HCT116 (cell line): ENCODE measurements around the gene CIDEC. TPM values are rescaled to one million over a fixed set of nuclear protein-coding genes. Genes with fewer than 3 reads are reported as not detected.

Experiments used
- ATAC-seq: fragments of 200-7000 bp; cut with Tn5 transposase; 2 replicates; pipeline ENCODE4 v1.9.1; 2020; ENCODE audit warnings: mild to moderate bottlenecking, moderate library complexity
- BruUV-seq: library from RNA; stranded (reverse); fragments of 400-500 nt; replicated peaks from 2 replicates; lab custom pipeline; 2021; lab: Mats Ljungman, UMichigan
- CTCF ChIA-PET: fragments of 300-600 bp; sonication (Branson Sonifier 250); formaldehyde crosslinking; loops from one replicate; lab custom pipeline; 2021; ENCODE audit warnings: antibody characterized with exemption; lab: Charles Lee
- POLR2A ChIA-PET: fragments of 300-600, 350-600 bp; sonication (Branson Sonifier 250); formaldehyde crosslinking; loops from one replicate; lab custom pipeline; 2021; ENCODE audit warnings: antibody characterized with exemption; lab: Charles Lee
- RAD21 ChIA-PET, 2 experiments: fragments of 300-600 bp; sonication (Branson Sonifier 250); formaldehyde crosslinking; loops; one replicate each; lab custom pipeline; 2023; ENCODE audit warnings: low total read pairs in 2 of 2; ENCODE audit not compliant: uncharacterized antibody in 2 of 2, unreplicated experiment in 2 of 2, low non-redundant PET in 1 of 2; lab: Charles Lee
- DNase-seq: peaks from one replicate; pipeline ENCODE4 v3.0.0-alpha.2; 2010; ENCODE audit warnings: low read depth, low spot score
- H2AFZ ChIP-seq: fragments of 200-600 bp; shearing (Covaris generic), sonication (generic); 2 replicates; pipeline ENCODE4 v1.6.1; 2017; ENCODE audit warnings: low read depth, mixed run types, mixed read lengths, antibody characterized with exemption, low read length; ENCODE audit not compliant: poor library complexity, severe bottlenecking
- H3K27ac ChIP-seq: 2 replicates; pipeline ENCODE4 v1.5.1; 2012; ENCODE audit warnings: low read depth, low read length
- H3K27me3 ChIP-seq: fragments of 200-600 bp; sonication (generic); 2 replicates; pipeline ENCODE4 v1.6.1; 2016; ENCODE audit warnings: mixed run types, low read length, mixed read lengths; ENCODE audit not compliant: insufficient read depth
- H3K36me3 ChIP-seq, 2 experiments: fragments of 200-500 bp in 1 of 2; fragments of 200-600 bp in 1 of 2; sonication (Bioruptor generic) in 1 of 2; sonication (generic) in 1 of 2; 2 replicates each; pipeline versions ENCODE4 v1.5.1 to v1.6.1; 2014 to 2016; ENCODE audit warnings: low read length in 2 of 2, inconsistent platforms in 1 of 2, mixed read lengths in 1 of 2, mixed run types in 1 of 2; ENCODE audit not compliant: insufficient read depth in 2 of 2, control insufficient read depth in 1 of 2
- H3K4me1 ChIP-seq, 2 experiments: fragments of 200-600 bp in 1 of 2; sonication (generic) in 1 of 2; 2 replicates each; pipeline versions ENCODE4 v1.5.1 to v1.6.1; 2012 to 2017; ENCODE audit warnings: low read length in 2 of 2, inconsistent platforms in 1 of 2, mild to moderate bottlenecking in 1 of 2, mixed read lengths in 1 of 2, mixed run types in 1 of 2, moderate library complexity in 1 of 2; ENCODE audit not compliant: insufficient read depth in 2 of 2, control insufficient read depth in 1 of 2
- H3K4me2 ChIP-seq: fragments of 200-600 bp; sonication (generic); 2 replicates; pipeline ENCODE4 v1.6.1; 2017; ENCODE audit warnings: mixed run types, low read length, mixed read lengths
- H3K4me3 ChIP-seq, 2 experiments: fragments of 200-600 bp in 1 of 2; sonication (generic) in 1 of 2; replicated peaks in 1 of 2; 2 replicates each; pipeline ENCODE4 v1.5.1; 2011 to 2016; ENCODE audit warnings: low read length in 2 of 2, control low read depth in 1 of 2, low read depth in 1 of 2, mild to moderate bottlenecking in 1 of 2, mixed read lengths in 1 of 2, mixed run types in 1 of 2
- H3K79me2 ChIP-seq: fragments of 200-600 bp; sonication (generic); 2 replicates; pipeline ENCODE4 v1.6.1; 2017; ENCODE audit warnings: mild to moderate bottlenecking, mixed run types, low read length, moderate library complexity, mixed read lengths; ENCODE audit not compliant: insufficient read depth
- H3K9ac ChIP-seq: fragments of 200-600 bp; sonication (generic); 2 replicates; pipeline ENCODE4 v1.6.1; 2016; ENCODE audit warnings: low read length, mixed read lengths
- H3K9me2 ChIP-seq: fragments of 200-600 bp; sonication (generic), shearing (Covaris generic); 2 replicates; pipeline ENCODE4 v1.6.1; 2017; ENCODE audit warnings: mixed run types, mild to moderate bottlenecking, moderate library complexity; ENCODE audit not compliant: insufficient read depth
- H3K9me3 ChIP-seq, 2 experiments: fragments of 200-500 bp in 1 of 2; fragments of 200-600 bp in 1 of 2; sonication (Bioruptor generic) in 1 of 2; sonication (generic) in 1 of 2; 2 replicates each; pipeline ENCODE4 v1.6.1; 2014 to 2017; ENCODE audit warnings: low read length in 2 of 2, mixed read lengths in 2 of 2, inconsistent platforms in 1 of 2, low read depth in 1 of 2, mild to moderate bottlenecking in 1 of 2, mixed run types in 1 of 2, moderate library complexity in 1 of 2; ENCODE audit not compliant: control insufficient read depth in 1 of 2, insufficient read depth in 1 of 2
- H4K20me1 ChIP-seq: fragments of 200-600 bp; sonication (generic), shearing (Covaris generic); 2 replicates; pipeline ENCODE4 v1.6.1; 2017; ENCODE audit warnings: mixed run types, mild to moderate bottlenecking, moderate library complexity; ENCODE audit not compliant: insufficient read depth
- CEBPB ChIP-seq: IDR thresholded peaks from 2 replicates; pipeline ENCODE4 v1.6.1; 2012; ENCODE audit warnings: low read depth
- EGR1 ChIP-seq: IDR thresholded peaks from 2 replicates; pipeline ENCODE4 v1.6.1; 2012; ENCODE audit warnings: low read depth
- ELF1 ChIP-seq: IDR thresholded peaks from 2 replicates; pipeline ENCODE4 v1.6.1; 2012; ENCODE audit warnings: low read depth, borderline replicate concordance
- JUND ChIP-seq: IDR thresholded peaks from 2 replicates; pipeline ENCODE4 v1.6.1; 2012
- POLR2A ChIP-seq: IDR thresholded peaks from 2 replicates; pipeline ENCODE4 v1.7.0; 2011; ENCODE audit warnings: borderline replicate concordance; ENCODE audit not compliant: insufficient read depth, insufficient read length; ENCODE audit errors: extremely low read depth
- POLR2AphosphoS5 ChIP-seq: IDR thresholded peaks from 2 replicates; pipeline ENCODE4 v1.6.1; 2011; ENCODE audit warnings: mild to moderate bottlenecking, low read depth, low read length, moderate library complexity
- RAD21 ChIP-seq: IDR thresholded peaks from 2 replicates; pipeline ENCODE4 v1.6.1; 2012; ENCODE audit warnings: low read depth, mild to moderate bottlenecking
- SIN3A ChIP-seq: IDR thresholded peaks from 2 replicates; pipeline ENCODE4 v1.6.1; 2012; ENCODE audit warnings: low read depth
- ZFX ChIP-seq: fragments of 450-650 bp; IDR thresholded peaks from 2 replicates; pipeline ENCODE4 v1.6.1; 2017
- ZNF274 ChIP-seq: fragments of 200-500 bp; sonication (Bioruptor generic); IDR thresholded peaks from 2 replicates; pipeline ENCODE4 v1.6.1; 2014; ENCODE audit warnings: mild to moderate bottlenecking, low read depth, low read length, inconsistent platforms
- intact Hi-C: fragments of 100-400 bp; cut with micrococcal nuclease; formaldehyde crosslinking; loops from 2 replicates; pipeline ENCODE4 v1.10.0; 2022
- total RNA-seq: library from RNA; stranded (reverse); gene quantifications from one replicate; pipeline ENCODE4 v1.2.1, GENCODE V29; 2021; ENCODE audit not compliant: unreplicated experiment
- TF ChIP-seq, protein P1 (sequence below), 3 experiments: fragments of 200-600 bp in 1 of 3; sonication (generic) in 1 of 3; IDR thresholded peaks in 2 of 3; conservative IDR thresholded peaks in 1 of 3; 2 replicates each; pipeline ENCODE4 v1.5.1; 2012 to 2017; ENCODE audit warnings: low read depth in 2 of 3, low read length in 2 of 3, antibody characterized with exemption in 1 of 3, borderline replicate concordance in 1 of 3, control low read depth in 1 of 3, mild to moderate bottlenecking in 1 of 3, mixed read lengths in 1 of 3, mixed run types in 1 of 3, moderate library complexity in 1 of 3; ENCODE audit not compliant: insufficient read depth in 1 of 3
- TF ChIP-seq, protein P2 (sequence below): IDR thresholded peaks from 2 replicates; pipeline ENCODE4 v1.6.1; 2011; ENCODE audit warnings: mild to moderate bottlenecking, low read length, moderate library complexity; ENCODE audit not compliant: insufficient replicate concordance; ENCODE audit errors: extremely low read depth
- TF ChIP-seq, protein P3 (sequence below): IDR thresholded peaks from 2 replicates; pipeline ENCODE4 v1.6.1; 2012

Gene CIDEC
- total RNA-seq, 1 experiment from 2014 or later, result not detected

DNA sequence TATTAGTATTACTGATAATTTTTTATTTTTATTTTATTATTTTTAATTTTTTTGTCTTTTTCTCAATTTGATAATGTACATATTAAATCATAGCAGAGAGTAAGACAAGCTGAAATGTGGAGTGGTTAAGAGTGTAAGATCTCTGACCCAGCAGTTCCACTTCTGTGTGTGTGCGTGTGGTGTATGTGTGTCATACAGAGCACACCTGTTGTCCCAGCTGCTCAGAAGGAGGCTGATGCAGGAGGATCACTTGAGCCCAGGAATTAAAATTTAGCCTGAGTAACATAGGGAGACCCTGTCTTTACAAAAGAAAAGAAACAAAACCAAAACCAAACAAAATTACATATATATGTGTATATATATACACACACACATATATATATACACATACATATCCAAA, 1.4 kb upstream of the CIDEC start:
- Histone ChIP-seq H4K20me1 (no peaks in the 10 kb centered on the region), H3K4me1 (peaks cover 17 to 45% of the 10 kb centered on the region in 2 experiments), H3K9ac (no peak overlapping the region), H3K27me3 (no peaks in the 10 kb centered on the region), H3K79me2 (no peaks in the 10 kb centered on the region), H3K4me2 (no peak overlapping the region)
- DNase-seq, result no peak
- ChIA-PET CTCF (no interaction called here), RAD21 (no interaction called here)
- TF ChIP-seq CEBPB, result no peak
- TF ChIP-seq ELF1, result no peak
- TF ChIP-seq, all 23 proteins: peak for 0
- intact Hi-C loops, result no loop called here
- Histone ChIP-seq H3K36me3 (no peaks in the 10 kb centered on the region), H3K9me2 (no peaks in the 10 kb centered on the region), H3K4me3 (no peak overlapping the region), H3K27ac (no peak overlapping the region), H3K9me3 (no peaks in the 10 kb centered on the region), H2AFZ (no peak overlapping the region)
- POLR2A ChIA-PET, result no interaction called here
- no peak for ATAC-seq
- BruUV-seq, result no TSS peak

DNA sequence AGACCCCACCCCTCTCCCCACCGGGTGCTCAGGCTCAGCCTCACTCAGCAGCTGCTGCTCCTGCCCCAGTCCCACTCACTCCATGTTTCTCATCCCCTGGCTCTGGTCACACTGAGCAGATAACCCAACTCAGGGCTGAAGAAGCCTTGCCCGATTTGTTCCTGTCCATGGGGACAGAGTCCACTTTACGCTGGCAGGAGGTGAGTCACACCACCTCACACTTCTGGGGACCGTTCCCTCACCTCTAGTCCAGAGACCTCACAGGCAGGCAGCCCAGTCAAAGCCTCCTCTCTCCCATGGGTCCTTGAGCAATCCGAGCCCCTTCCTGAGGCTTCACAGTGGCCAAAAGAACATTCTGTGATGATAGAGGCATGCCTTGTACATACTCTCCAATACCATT, 1.4 kb downstream of the CIDEC start:
- no peak for DNase-seq
- Histone ChIP-seq H3K36me3 (no peaks in the 10 kb centered on the region), H3K4me2 (peak overlapping the region; percentile 10), H3K4me1 (peaks cover 4 to 29% of the 10 kb centered on the region in 2 experiments), H3K9me2 (no peaks in the 10 kb centered on the region), H3K9me3 (no peaks in the 10 kb centered on the region), H3K27me3 (no peaks in the 10 kb centered on the region), H4K20me1 (no peaks in the 10 kb centered on the region), H3K27ac (no peak overlapping the region), H2AFZ (no peak overlapping the region), H3K79me2 (no peaks in the 10 kb centered on the region), H3K4me3 (no peak overlapping the region), H3K9ac (no peak overlapping the region)
- ATAC-seq, result 0 out of 2 replicates have a peak, but pooled peaks have one; percentile 38
- intact Hi-C loops, result no loop called here
- RAD21 ChIA-PET, result no interaction called here
- no TSS peak for BruUV-seq
- POLR2A ChIA-PET, result no interaction called here
- CTCF ChIA-PET, result no interaction called here
- TF ChIP-seq CEBPB, result no peak
- TF ChIP-seq, protein P1, sequence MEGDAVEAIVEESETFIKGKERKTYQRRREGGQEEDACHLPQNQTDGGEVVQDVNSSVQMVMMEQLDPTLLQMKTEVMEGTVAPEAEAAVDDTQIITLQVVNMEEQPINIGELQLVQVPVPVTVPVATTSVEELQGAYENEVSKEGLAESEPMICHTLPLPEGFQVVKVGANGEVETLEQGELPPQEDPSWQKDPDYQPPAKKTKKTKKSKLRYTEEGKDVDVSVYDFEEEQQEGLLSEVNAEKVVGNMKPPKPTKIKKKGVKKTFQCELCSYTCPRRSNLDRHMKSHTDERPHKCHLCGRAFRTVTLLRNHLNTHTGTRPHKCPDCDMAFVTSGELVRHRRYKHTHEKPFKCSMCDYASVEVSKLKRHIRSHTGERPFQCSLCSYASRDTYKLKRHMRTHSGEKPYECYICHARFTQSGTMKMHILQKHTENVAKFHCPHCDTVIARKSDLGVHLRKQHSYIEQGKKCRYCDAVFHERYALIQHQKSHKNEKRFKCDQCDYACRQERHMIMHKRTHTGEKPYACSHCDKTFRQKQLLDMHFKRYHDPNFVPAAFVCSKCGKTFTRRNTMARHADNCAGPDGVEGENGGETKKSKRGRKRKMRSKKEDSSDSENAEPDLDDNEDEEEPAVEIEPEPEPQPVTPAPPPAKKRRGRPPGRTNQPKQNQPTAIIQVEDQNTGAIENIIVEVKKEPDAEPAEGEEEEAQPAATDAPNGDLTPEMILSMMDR (IDR thresholded peaks at IDR 0.05 in 2 of 3, conservative IDR thresholded peaks at IDR 0.05 in 1 of 3; ENCODE audit: borderline replicate concordance in 1 of 3, insufficient read depth in 1 of 3, low read depth in 2 of 3, low read length in 2 of 3), result no peak
- TF ChIP-seq ZNF274, result no peak
- no peak for TF ChIP-seq POLR2AphosphoS5
- TF ChIP-seq, protein P2, sequence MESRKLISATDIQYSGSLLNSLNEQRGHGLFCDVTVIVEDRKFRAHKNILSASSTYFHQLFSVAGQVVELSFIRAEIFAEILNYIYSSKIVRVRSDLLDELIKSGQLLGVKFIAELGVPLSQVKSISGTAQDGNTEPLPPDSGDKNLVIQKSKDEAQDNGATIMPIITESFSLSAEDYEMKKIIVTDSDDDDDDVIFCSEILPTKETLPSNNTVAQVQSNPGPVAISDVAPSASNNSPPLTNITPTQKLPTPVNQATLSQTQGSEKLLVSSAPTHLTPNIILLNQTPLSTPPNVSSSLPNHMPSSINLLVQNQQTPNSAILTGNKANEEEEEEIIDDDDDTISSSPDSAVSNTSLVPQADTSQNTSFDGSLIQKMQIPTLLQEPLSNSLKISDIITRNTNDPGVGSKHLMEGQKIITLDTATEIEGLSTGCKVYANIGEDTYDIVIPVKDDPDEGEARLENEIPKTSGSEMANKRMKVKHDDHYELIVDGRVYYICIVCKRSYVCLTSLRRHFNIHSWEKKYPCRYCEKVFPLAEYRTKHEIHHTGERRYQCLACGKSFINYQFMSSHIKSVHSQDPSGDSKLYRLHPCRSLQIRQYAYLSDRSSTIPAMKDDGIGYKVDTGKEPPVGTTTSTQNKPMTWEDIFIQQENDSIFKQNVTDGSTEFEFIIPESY, result no peak
- no peak for TF ChIP-seq ELF1
- TF ChIP-seq, protein P3, sequence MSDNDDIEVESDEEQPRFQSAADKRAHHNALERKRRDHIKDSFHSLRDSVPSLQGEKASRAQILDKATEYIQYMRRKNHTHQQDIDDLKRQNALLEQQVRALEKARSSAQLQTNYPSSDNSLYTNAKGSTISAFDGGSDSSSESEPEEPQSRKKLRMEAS, result no peak
- no peak for TF ChIP-seq EGR1
- no peak for TF ChIP-seq RAD21
- no peak for TF ChIP-seq JUND
- no peak for TF ChIP-seq POLR2A
- TF ChIP-seq ZFX, result no peak
- TF ChIP-seq SIN3A, result no peak
